ENCODE results near the gene ACVRL1.

The ACVRL1 gene

GRCh38 chr12:51942501-51943000 is 35.2 kb downstream of the ACVRL1 start:
- DNase-seq (ENCODE audit: low read depth) = no peak

GRCh38 chr12:51943346-51943745 is 36.0 kb downstream of the ACVRL1 start:
- DNase-seq (ENCODE audit: low read depth) = no peak

GRCh38 chr12:51944608-51945233 is 37.4 kb downstream of the ACVRL1 start:
- DNase-seq (ENCODE audit: low read depth) = no peak

GRCh38 chr12:51947246-51947996 is 40.1 kb downstream of the ACVRL1 start:
- no peak for DNase-seq (ENCODE audit: low read depth)

GRCh38 chr12:51948066-51948465 is 40.8 kb downstream of the ACVRL1 start:
- no peak for DNase-seq (ENCODE audit: low read depth)

- no peak for DNase-seq (ENCODE audit: low read depth)
Observed at GRCh38 chr12:51949342-51950030, 42.2 kb downstream of the ACVRL1 start.

GRCh38 chr12:51950682-51951198 is 43.4 kb downstream of the ACVRL1 start:
- DNase-seq (ENCODE audit: low read depth) = no peak

- DNase-seq (ENCODE audit: low read depth) = peak; percentile 78
Observed at GRCh38 chr12:51951199-51951842, 44.0 kb downstream of the ACVRL1 start, which contains the start of gene ACVR1B. ACVR1B (plus strand) TSS chr12:51951699; CDS start chr12:51951744, 45 bp downstream.

GRCh38 chr12:51951843-51952722 is 44.8 kb downstream of the ACVRL1 start:
- no peak for DNase-seq (ENCODE audit: low read depth)

- DNase-seq (ENCODE audit: low read depth) = no peak
Observed at GRCh38 chr12:51953089-51953488, 45.8 kb downstream of the ACVRL1 start.

- no peak for DNase-seq (ENCODE audit: low read depth)
Observed at GRCh38 chr12:51953864-51954263, 46.6 kb downstream of the ACVRL1 start.

- no peak for DNase-seq (ENCODE audit: low read depth)
Observed at GRCh38 chr12:51954561-51955361, 47.5 kb downstream of the ACVRL1 start.

GRCh38 chr12:51955702-51956101 is 48.4 kb downstream of the ACVRL1 start:
- no peak for DNase-seq (ENCODE audit: low read depth)

- DNase-seq (ENCODE audit: low read depth) = no peak
Observed at GRCh38 chr12:51958542-51958941, 51.2 kb downstream of the ACVRL1 start.

- no peak for DNase-seq (ENCODE audit: low read depth)
Observed at GRCh38 chr12:51959211-51959610, 51.9 kb downstream of the ACVRL1 start.

- DNase-seq (ENCODE audit: low read depth) = no peak
Observed at GRCh38 chr12:51959921-51960320, 52.6 kb downstream of the ACVRL1 start.

GRCh38 chr12:51960488-51960887 is 53.2 kb downstream of the ACVRL1 start:
- no peak for DNase-seq (ENCODE audit: low read depth)

- no peak for DNase-seq (ENCODE audit: low read depth)
Observed at GRCh38 chr12:51960890-51961289, 53.6 kb downstream of the ACVRL1 start.

- no peak for DNase-seq (ENCODE audit: low read depth)
Observed at GRCh38 chr12:51961834-51962233, 54.5 kb downstream of the ACVRL1 start.

- DNase-seq (ENCODE audit: low read depth) = no peak
Observed at GRCh38 chr12:51962737-51963136, 55.4 kb downstream of the ACVRL1 start.
